Bronchial epithelial cell (primary cell): ENCODE measurements around the gene KIF21B. TPM values are rescaled to one million over a fixed set of nuclear protein-coding genes. Genes with fewer than 3 reads are reported as not detected.
A peak's percentile ranks its signal among the peaks of the same experiment; 100 is the strongest.

Experiments
- DNase-seq: peaks from one replicate; pipeline ENCODE4 v3.0.0-alpha.2; 2010; ENCODE audit warnings: low read depth
- FAIRE-seq: peaks from 2 replicates; lab custom pipeline; 2011; peaks lifted over from hg19 to GRCh38; lab: Jason Lieb, UNC
- H3K27me3 ChIP-seq: 2 replicates; pipeline ENCODE4 v1.5.1; 2011; ENCODE audit warnings: low read length; ENCODE audit not compliant: control insufficient read depth, insufficient read depth
- H3K36me3 ChIP-seq: 2 replicates; pipeline ENCODE4 v1.5.1; 2011; ENCODE audit warnings: low read length; ENCODE audit not compliant: control insufficient read depth, insufficient read depth
- H3K4me3 ChIP-seq: 2 replicates; pipeline ENCODE4 v1.5.1; 2011; ENCODE audit warnings: mild to moderate bottlenecking, low read depth, low read length, control low read depth
- CTCF ChIP-seq: IDR thresholded peaks from 2 replicates; pipeline ENCODE4 v1.5.1; 2011; ENCODE audit warnings: mild to moderate bottlenecking, moderate library complexity, low read length, control low read depth, inconsistent platforms; ENCODE audit not compliant: insufficient read depth, severe bottlenecking
- total RNA-seq: library from RNA; depleted of rRNA; stranded (reverse); fragments of >200 nt; gene quantifications from 2 replicates; pipeline ENCODE4 v1.2.1, GENCODE V29; 2014

The KIF21B gene
- total RNA-seq, 1 donor from 2014 or later: 4.2 TPM

DNA sequence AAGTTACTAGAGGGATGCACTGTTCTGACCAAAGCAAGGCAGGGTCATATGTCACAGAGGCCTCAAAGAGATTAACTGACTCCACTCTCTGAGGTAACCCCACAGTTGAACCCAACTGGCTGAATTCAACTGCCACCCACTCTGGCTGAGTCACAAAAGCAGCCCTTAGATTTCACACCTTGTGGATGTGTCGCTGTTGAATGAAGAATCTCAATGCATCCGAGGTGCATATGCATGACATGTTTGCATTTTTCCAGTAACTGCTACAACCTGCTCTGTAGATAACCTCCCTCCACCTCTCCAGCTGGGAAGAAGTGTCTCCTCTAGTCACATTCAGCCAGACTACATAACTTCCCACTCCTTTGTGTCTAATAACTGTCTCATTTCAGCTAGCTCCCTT is 27.9 kb upstream of the KIF21B start:
- no peak for TF ChIP-seq CTCF
- DNase-seq (no peak), FAIRE-seq (peak; percentile 23)
- Histone ChIP-seq H3K27me3 (peaks cover 5% of the 10 kb centered on the region), H3K36me3 (no peaks in the 10 kb centered on the region), H3K4me3 (no peak overlapping the region)

- TF ChIP-seq CTCF: no peak
- peaks cover 5% of the 10 kb centered on the region for H3K27me3 ChIP-seq
- DNase-seq (no peak), FAIRE-seq (no peak)
- no peak overlapping the region for H3K4me3 ChIP-seq
- no peaks in the 10 kb centered on the region for H3K36me3 ChIP-seq
Observed at GRCh38 chr1:201050515-201051277, 27.2 kb upstream of the KIF21B start.

- no peak for DNase-seq
- Histone ChIP-seq H3K4me3 (no peak overlapping the region), H3K36me3 (no peaks in the 10 kb centered on the region), H3K27me3 (peaks cover 5% of the 10 kb centered on the region)
- no peak for FAIRE-seq
- no peak for TF ChIP-seq CTCF
Observed at GRCh38 chr1:201049248-201049831, 25.8 kb upstream of the KIF21B start.

DNA sequence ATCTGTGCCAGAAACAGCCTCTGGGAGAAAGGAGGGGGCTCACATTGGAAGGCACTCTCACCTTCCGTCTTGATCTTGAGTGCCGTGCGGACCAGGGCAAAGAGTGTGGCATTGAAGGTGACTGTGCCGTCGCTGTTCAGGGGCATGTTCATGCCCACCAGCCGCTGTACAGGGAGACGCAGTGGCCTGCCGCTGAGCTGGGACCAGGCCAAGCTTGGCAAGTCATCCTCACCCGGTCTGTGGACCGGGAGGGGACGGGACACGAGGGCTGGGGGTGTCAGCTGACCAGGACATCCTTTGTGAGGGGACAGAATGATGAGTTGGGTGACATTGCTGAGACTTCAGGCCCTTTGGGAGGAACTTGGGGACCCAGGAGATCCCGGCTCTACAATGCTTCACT is 25.0 kb upstream of the KIF21B start:
- TF ChIP-seq CTCF: no peak
- FAIRE-seq (no peak), DNase-seq (no peak)
- Histone ChIP-seq H3K4me3 (no peak overlapping the region), H3K27me3 (peaks cover 5% of the 10 kb centered on the region), H3K36me3 (no peaks in the 10 kb centered on the region)

DNA sequence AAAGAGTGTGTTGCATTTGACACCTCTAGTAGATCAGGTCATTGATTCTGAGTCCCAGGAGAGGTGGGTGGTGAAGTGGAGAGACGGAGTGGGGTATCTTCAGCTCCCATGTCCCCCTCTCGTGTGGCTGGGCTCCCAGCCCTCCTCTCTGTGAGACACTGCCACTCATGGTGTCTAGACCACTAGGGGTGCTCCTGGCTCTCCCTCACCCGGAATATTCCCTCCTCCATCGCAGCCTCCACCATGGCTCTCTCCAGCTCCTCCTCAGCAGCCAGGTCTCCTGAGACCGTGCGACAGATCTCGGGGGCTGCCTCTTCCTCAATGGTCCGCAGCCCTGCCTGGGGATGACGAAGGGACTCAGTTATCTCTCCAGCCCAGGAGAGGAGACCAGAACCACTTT is 20.6 kb upstream of the KIF21B start:
- peaks cover 3% of the 10 kb centered on the region for H3K27me3 ChIP-seq
- TF ChIP-seq CTCF: no peak
- no peaks in the 10 kb centered on the region for H3K36me3 ChIP-seq
- no peak overlapping the region for H3K4me3 ChIP-seq
- FAIRE-seq (no peak), DNase-seq (no peak)
